GM20431 (cell line): Measurements from ENCODE around the gene CEP131.

Experiments
- in situ Hi-C: fragments of 300-500 bp; cut with MseI, MboI; formaldehyde crosslinking; loops from one replicate; pipeline ENCODE4 v1.15.0; 2020; ENCODE audit warnings: low sequenced_read_pairs; ENCODE audit not compliant: unreplicated experiment

The CEP131 gene

GRCh38 chr17:81240761-81241160 lies 18.0 kb upstream of the CEP131 start:
- in situ Hi-C loops, result no loop called here

GRCh38 chr17:81239714-81240555 lies 17.2 kb upstream of the CEP131 start:
- in situ Hi-C loops, result no loop called here

GRCh38 chr17:81238815-81239713 lies 16.3 kb upstream of the CEP131 start, which contains the start of the genes NDUFAF8 and TEPSIN:
Gene NDUFAF8 (plus strand): TSS chr17:81239318. CDS start chr17:81239364, 46 bp downstream.
Gene TEPSIN (minus strand): TSS chr17:81239055. CDS start chr17:81239033, 22 bp downstream.
- in situ Hi-C loops, result no loop called here

GRCh38 chr17:81238490-81238814 lies 15.7 kb upstream of the CEP131 start:
- in situ Hi-C loops, result no loop called here

- in situ Hi-C loops, result no loop called here
Measured at GRCh38 chr17:81237591-81238489, 15.1 kb upstream of the CEP131 start.

- in situ Hi-C loops, result no loop called here
Measured at GRCh38 chr17:81236784-81237183, 14.0 kb upstream of the CEP131 start.

GRCh38 chr17:81235822-81236740 lies 13.3 kb upstream of the CEP131 start:
- in situ Hi-C loops, result no loop called here

GRCh38 chr17:81234940-81235821 lies 12.4 kb upstream of the CEP131 start:
- in situ Hi-C loops, result no loop called here

- in situ Hi-C loops, result no loop called here
Measured at GRCh38 chr17:81234506-81234855, 11.7 kb upstream of the CEP131 start.

- in situ Hi-C loops, result no loop called here
Measured at GRCh38 chr17:81233811-81234505, 11.2 kb upstream of the CEP131 start.

- in situ Hi-C loops, result no loop called here
Measured at GRCh38 chr17:81233316-81233715, 10.6 kb upstream of the CEP131 start.

GRCh38 chr17:81232616-81233241 lies 10.0 kb upstream of the CEP131 start:
- in situ Hi-C loops, result no loop called here

GRCh38 chr17:81231766-81232581 lies 9.2 kb upstream of the CEP131 start:
- in situ Hi-C loops, result no loop called here

- in situ Hi-C loops, result no loop called here
Measured at GRCh38 chr17:81231121-81231645, 8.4 kb upstream of the CEP131 start.

- in situ Hi-C loops, result no loop called here
Measured at GRCh38 chr17:81230043-81230820, 7.5 kb upstream of the CEP131 start.

GRCh38 chr17:81229666-81229920 lies 6.8 kb upstream of the CEP131 start:
- in situ Hi-C loops, result no loop called here
